Heart right ventricle (tissue), 16 donors: ENCODE data around the gene PFDN6. TPM values are rescaled to one million over a fixed set of nuclear protein-coding genes. Genes with fewer than 3 reads are reported as not detected.

ENCODE experiments used
- ATAC-seq, 8 donors: fragments of 200-7000 bp; cut with Tn5 transposase; one replicate each; pipeline ENCODE4 v1.9.1; 2020; ENCODE audit warnings: mild to moderate bottlenecking in 8 of 8, moderate library complexity in 8 of 8, moderate number of reproducible peaks in 1 of 8
- DNase-seq, 2 donors: peaks; one replicate each; pipeline ENCODE4 v3.0.0-alpha.2; 2020
- H3K27ac ChIP-seq, 10 donors: fragments of 200-600 bp; sonication (generic) in 2 of 10; one replicate each; pipeline versions ENCODE4 v1.5.0 to v1.8.0; 2020 to 2022; ENCODE audit warnings: mild to moderate bottlenecking in 3 of 10
- H3K27me3 ChIP-seq, 7 donors: fragments of 200-600 bp; one replicate each; pipeline ENCODE4 v1.8.0; 2021 to 2022; ENCODE audit warnings: mild to moderate bottlenecking in 2 of 7
- H3K36me3 ChIP-seq, 9 donors: fragments of 200-600 bp; sonication (generic) in 1 of 9; one replicate each; pipeline versions ENCODE4 v1.5.0 to v1.8.0; 2020 to 2022; ENCODE audit warnings: mild to moderate bottlenecking in 2 of 9
- H3K4me1 ChIP-seq, 9 donors: fragments of 200-600 bp; sonication (generic) in 1 of 9; one replicate each; pipeline versions ENCODE4 v1.5.0 to v1.8.0; 2020 to 2022; ENCODE audit warnings: mild to moderate bottlenecking in 4 of 9
- H3K4me3 ChIP-seq, 10 donors: fragments of 200-600 bp; sonication (generic) in 2 of 10; one replicate each; pipeline versions ENCODE4 v1.5.0 to v1.8.0; 2020 to 2022; ENCODE audit warnings: mild to moderate bottlenecking in 7 of 10, moderate library complexity in 2 of 10
- H3K9me3 ChIP-seq, 11 donors: fragments of 200-600 bp in 10 of 11; sonication (generic) in 2 of 11; one replicate each; pipeline versions ENCODE4 v1.5.0 to v1.8.0; 2013 to 2022; ENCODE audit warnings: mild to moderate bottlenecking in 2 of 11, control low read depth in 1 of 11, moderate library complexity in 1 of 11
- WGBS, 2 donors: extraction: QIAGEN DNeasy Blood & Tissue Kit; methylation state at CpG; one replicate each; pipeline ENCODE4 v1.1.7; 2013; ENCODE audit warnings: inconsistent platforms in 1 of 2; 5-methylcytosine and 5-hydroxymethylcytosine counted together
- intact Hi-C, 10 donors: fragments of 100-400 bp; cut with DNase I; formaldehyde crosslinking; loops; one replicate each; pipeline versions ENCODE4 v1.11.1 to v1.14.2; 2022
- polyA plus RNA-seq, 2 donors: library from polyadenylated mRNA; stranded (reverse); fragments of 200-250 nt; gene quantifications; one replicate each; pipeline ENCODE4 v1.2.3, GENCODE V29; 2013
- total RNA-seq, 10 donors: library from RNA; stranded (reverse); fragmentation: NEBNext Ultra II Directional in 3 of 10; extraction: Animal tissue kit (Norgen Biotek cat#: 25700) in 3 of 10; gene quantifications; one replicate each; pipeline versions ENCODE4 v1.2.1 to v1.2.4, GENCODE V29; 2021 to 2023
- TF ChIP-seq, protein P1 (sequence below), 9 donors: fragments of 200-600 bp; sonication (generic) in 2 of 9; IDR thresholded peaks; one replicate each; pipeline versions ENCODE4 v1.5.0 to v1.8.0; 2021 to 2022; ENCODE audit warnings: antibody characterized with exemption in 9 of 9, mild to moderate bottlenecking in 5 of 9, moderate library complexity in 1 of 9
- donor health status: Arrhythmogenic right ventricular cardiomyopathy.
- donor health status: ischemic (EF 13 %, LVEDD 7.1; RV severe dilation, severe dysfunction).
- donor health status: healthy with polysubstance abuse.
- donor health status: DM: no; HTN: yes; CAD: no.
- donor health status: DM: no; HTN: no; CAD: no.
- donor health status: ischemic (EF 25% LVEDD 6.9; RV normal size, moderate dysfunction).
- donor health status: ischemic (EF 25% LVEDD 5.7; RV mildly dilated, moderate dysfunction).
- donor health status: healthy.
- donor health status: DM: yes; HTN: yes; CAD: no.
- donor health status: Ischemic cardiomyopathy.
- donor health status: ischemic (EF 35%, LVEDD 5.7; RV mildly dilated, moderate dysfunction).
- donor health status: nonischemic (EF 11% LVEDD 7.7; RV severe dilation, severe dysfunction).
- donor health status: DM: yes; HTN: yes; CAD: no.
- donor health status: PGD.
- donor health status: ischemic (EF 29% LVEDD 5.4; RV normal size, mild dysfunction).
- donor health status: nonischemic (EF 23%, LVEDD 6.1; RV moderate dilation, normal function).

PFDN6 gene
- total and polyA plus RNA-seq, 12 donors = 31.7 to 448 (median 43.4) TPM

DNA sequence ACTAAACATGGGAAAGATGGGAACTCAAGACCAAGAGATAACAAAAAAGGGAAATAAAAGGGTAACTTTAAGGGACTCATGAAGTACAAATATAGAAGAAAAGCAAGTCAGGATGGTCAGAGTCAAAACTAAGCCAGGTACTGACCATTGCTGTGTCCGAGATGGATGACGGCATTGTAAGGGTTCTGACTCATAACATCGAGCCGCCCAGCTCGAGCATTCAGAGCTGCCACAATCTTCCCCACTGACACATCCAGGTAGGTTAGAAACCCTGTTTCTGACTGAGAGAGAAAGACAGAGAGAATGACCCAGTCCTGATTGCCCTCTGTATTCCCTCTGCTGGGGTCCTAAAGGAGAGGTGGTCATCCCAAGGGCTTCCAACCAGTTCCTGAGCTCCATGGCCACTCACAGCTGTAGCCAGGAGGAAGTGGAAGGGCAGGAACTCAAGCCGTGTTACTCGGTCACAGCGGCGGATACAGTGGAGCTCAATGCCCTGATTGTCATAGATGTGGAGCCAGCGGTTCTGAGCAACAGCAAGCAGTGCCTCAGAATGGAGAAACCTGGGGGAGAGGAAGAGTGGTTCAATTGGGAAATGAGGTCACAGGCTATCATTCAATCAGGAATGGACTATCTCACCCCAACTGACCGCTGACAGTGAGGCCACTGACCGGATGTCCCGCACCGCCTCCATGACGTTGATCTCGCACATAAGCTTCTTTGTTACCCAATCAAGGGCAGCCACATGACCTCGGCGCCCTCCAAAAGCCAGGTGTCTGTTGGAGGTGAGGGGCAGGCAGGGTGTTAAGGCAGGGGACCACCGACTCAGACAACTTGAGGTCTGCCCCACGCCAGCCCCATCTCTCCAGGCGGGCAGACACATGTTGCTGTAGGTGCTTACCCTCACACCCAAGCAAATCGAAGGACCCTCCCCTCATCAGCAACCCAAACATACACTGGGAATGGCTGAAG, 2.2 kb upstream of the PFDN6 start:
- Histone ChIP-seq H3K4me3 (peak overlapping the region in 2 of 10 donors; percentile 90 to 92), H3K9me3 (no peaks in the 10 kb centered on the region), H3K27ac (no peak overlapping the region), H3K36me3 (peaks cover 0 to 76% (median 22%) of the 10 kb centered on the region in 9 donors), H3K4me1 (peaks cover 7 to 27% (median 21%) of the 10 kb centered on the region in 9 donors), H3K27me3 (no peaks in the 10 kb centered on the region)
- 92 to 94% methylated on average over 22 of the region's 22 CpGs for WGBS, 2 donors
- TF ChIP-seq, protein P1, sequence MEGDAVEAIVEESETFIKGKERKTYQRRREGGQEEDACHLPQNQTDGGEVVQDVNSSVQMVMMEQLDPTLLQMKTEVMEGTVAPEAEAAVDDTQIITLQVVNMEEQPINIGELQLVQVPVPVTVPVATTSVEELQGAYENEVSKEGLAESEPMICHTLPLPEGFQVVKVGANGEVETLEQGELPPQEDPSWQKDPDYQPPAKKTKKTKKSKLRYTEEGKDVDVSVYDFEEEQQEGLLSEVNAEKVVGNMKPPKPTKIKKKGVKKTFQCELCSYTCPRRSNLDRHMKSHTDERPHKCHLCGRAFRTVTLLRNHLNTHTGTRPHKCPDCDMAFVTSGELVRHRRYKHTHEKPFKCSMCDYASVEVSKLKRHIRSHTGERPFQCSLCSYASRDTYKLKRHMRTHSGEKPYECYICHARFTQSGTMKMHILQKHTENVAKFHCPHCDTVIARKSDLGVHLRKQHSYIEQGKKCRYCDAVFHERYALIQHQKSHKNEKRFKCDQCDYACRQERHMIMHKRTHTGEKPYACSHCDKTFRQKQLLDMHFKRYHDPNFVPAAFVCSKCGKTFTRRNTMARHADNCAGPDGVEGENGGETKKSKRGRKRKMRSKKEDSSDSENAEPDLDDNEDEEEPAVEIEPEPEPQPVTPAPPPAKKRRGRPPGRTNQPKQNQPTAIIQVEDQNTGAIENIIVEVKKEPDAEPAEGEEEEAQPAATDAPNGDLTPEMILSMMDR (IDR thresholded peaks at IDR 0.05) = no peak
- DNase-seq (no peak), ATAC-seq (no peak)
- intact Hi-C loops = no loop called here

DNA sequence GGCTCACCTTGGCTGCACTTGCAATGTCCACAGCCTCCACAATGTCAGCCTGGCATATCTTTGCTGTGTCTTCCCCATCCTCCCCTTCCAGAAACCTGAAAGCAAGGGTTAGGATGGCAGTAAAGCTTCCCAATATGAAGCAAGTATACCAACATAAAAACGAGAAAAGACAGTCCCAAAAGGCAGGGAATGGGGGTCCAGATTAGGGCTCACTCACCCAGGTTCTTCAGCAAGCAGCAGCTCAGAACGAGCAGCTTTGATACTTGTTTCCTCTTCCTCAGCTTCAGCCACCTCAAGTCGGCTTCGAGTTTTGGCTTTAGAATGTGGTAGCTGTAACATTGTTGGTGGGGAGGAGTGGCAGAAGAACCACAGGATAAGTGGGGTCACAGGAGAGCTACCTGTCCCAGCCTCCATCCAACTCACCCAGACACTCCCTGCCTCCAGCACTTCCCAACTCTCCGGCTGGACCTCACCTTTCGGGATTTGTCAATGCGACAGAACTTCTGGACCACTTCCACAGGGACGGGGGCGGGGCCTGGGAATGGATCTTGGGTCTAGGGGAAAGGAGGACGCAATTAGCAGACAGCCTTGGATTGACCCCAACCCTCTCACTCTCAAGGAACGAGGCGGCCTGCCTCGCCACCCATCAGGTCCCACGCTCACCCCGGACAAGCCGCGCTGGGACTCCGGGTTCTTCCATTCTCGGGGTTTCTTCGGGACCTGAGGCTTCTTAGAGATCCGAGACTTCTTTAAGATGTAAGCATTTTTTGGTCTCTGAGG, 1.1 kb upstream of the PFDN6 start:
- WGBS, 2 donors = 12 to 17% methylated on average over 21 of the region's 21 CpGs
- Histone ChIP-seq H3K4me3 (peak overlapping the region; percentile 51 to 92 (median 77)), H3K36me3 (peaks cover 0 to 76% (median 27%) of the 10 kb centered on the region in 9 donors), H3K27me3 (no peaks in the 10 kb centered on the region), H3K4me1 (peaks cover 7 to 27% (median 21%) of the 10 kb centered on the region in 9 donors), H3K9me3 (no peaks in the 10 kb centered on the region), H3K27ac (peak overlapping the region in 9 of 10 donors; percentile 57 to 89 (median 81))
- intact Hi-C loops = no loop called here
- TF ChIP-seq, protein P1 (IDR thresholded peaks at IDR 0.05) = no peak
- DNase-seq (no peak), ATAC-seq (peak in 1 of 8 donors; percentile 0)

DNA sequence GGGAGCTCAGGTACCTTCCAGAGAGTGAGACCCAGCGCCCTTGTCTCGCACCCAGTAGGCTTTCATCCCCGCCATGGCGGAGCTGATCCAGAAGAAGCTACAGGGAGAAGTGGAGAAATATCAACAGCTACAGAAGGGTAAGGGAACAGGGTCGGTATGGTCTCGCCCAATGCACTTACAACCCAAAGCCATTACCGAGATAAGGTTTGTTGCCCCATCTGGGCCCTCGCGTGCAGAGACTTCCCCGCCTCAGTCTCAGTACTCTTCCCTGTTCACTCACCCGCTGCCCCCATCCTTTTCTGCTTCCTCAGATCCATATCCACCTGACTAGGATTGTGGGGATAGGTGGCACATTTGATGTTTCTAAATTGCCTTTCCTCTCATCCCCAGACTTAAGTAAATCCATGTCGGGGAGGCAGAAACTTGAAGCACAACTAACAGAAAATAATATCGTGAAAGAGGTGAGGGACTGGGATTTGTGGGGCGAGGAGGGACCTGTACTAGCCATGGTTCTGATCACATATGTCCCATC, 449 bp downstream of the PFDN6 start:
- ATAC-seq = peak in 4 of 8 donors; percentile 1 to 2 (median 2)

More for the DNA sequence above, 449 bp downstream of the PFDN6 start:
- no peak for DNase-seq
- peaks cover 0 to 74% (median 32%) of the 10 kb centered on the region in 9 donors for H3K36me3 ChIP-seq
- intact Hi-C loops = no loop called here
- peak overlapping the region in 9 of 10 donors; percentile 57 to 89 (median 81) for H3K27ac ChIP-seq
- WGBS, 2 donors = 2 to 3% methylated on average over 14 of the region's 14 CpGs
- H3K9me3 ChIP-seq = no peaks in the 10 kb centered on the region
- no peaks in the 10 kb centered on the region for H3K27me3 ChIP-seq
- H3K4me3 ChIP-seq = peak overlapping the region; percentile 51 to 92 (median 77)
- H3K4me1 ChIP-seq = peaks cover 7 to 27% (median 21%) of the 10 kb centered on the region in 9 donors
- TF ChIP-seq, protein P1 (IDR thresholded peaks at IDR 0.05) = no peak
